Cardiac fibroblast (primary cell): ENCODE results near the gene TXNDC16.

Experiments used
- DNase-seq, 2 donors: peaks; one replicate each; pipeline versions ENCODE4 v3.0.0 to v3.0.0-alpha.2; 2010; ENCODE audit warnings: low read depth in 2 of 2
- H3K4me3 ChIP-seq, 2 donors: replicated peaks in 1 of 2; 1 replicate in 1 of 2; 2 replicates in 1 of 2; pipeline ENCODE4 v1.5.1; 2011; ENCODE audit warnings: low read depth in 2 of 2, low read length in 2 of 2, mild to moderate bottlenecking in 2 of 2, moderate library complexity in 1 of 2
- TF ChIP-seq, protein P1 (sequence below): IDR thresholded peaks from one replicate; pipeline ENCODE4 v1.5.1; 2011; ENCODE audit warnings: low read depth, mild to moderate bottlenecking, low read length, inconsistent platforms

The TXNDC16 gene

DNA sequence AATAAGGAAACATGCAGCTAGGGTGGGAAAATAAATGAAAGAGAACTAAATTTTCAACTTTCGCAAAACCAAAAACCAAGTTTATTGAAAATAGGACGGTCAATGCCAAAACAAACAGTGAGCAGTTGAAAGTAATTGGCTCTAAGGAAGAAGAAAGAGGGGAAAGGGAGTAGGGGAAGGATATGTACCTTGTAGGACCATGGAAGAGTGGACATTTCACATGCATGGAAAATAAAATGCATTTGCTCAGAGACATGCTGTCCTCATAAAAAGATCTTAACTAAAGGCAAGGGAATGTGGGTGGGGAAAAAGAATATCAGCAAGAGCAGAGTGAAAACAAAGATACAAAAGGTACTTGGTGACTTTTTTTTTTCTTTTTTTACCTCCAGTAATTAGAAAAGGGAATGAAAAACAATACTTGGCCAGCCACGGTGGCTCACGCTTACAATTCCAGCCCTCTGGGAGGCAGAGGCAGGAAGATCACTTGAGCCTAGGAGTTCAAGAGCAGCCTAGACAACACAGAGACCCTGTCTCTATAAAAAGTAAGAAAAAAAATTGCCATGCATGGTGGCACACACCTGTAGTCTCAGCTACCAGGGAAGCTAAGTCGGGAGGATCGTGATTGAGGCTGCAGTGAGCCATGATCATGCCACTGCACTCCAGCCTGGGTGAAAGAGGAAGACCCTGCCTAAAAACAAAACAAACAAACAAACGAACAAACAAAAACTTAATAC, 6.6 kb downstream of the TXNDC16 start:
- TF ChIP-seq, protein P1, sequence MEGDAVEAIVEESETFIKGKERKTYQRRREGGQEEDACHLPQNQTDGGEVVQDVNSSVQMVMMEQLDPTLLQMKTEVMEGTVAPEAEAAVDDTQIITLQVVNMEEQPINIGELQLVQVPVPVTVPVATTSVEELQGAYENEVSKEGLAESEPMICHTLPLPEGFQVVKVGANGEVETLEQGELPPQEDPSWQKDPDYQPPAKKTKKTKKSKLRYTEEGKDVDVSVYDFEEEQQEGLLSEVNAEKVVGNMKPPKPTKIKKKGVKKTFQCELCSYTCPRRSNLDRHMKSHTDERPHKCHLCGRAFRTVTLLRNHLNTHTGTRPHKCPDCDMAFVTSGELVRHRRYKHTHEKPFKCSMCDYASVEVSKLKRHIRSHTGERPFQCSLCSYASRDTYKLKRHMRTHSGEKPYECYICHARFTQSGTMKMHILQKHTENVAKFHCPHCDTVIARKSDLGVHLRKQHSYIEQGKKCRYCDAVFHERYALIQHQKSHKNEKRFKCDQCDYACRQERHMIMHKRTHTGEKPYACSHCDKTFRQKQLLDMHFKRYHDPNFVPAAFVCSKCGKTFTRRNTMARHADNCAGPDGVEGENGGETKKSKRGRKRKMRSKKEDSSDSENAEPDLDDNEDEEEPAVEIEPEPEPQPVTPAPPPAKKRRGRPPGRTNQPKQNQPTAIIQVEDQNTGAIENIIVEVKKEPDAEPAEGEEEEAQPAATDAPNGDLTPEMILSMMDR = no peak
- DNase-seq = no peak
- H3K4me3 ChIP-seq = no peak overlapping the region

DNA sequence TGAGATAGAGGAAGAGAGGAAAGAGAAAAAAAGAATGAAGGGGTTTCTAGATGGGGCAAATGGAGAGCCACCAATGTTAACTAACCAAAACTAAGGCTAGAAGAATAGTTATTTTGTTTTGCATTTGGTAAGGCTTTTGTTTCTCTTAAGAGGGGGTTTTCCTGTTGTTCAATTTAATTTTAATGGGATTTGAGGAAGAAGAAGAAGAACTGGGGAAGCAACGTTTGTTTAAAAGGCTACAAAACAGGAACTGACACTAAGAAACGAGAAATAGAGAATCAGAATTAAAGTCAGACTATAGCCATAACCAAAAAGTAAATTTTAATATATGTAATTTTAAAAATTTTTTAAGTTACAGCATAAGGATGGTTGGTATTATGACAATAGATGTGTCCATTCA, 13.7 kb downstream of the TXNDC16 start:
- no peak for DNase-seq
- no peak overlapping the region for H3K4me3 ChIP-seq

DNA sequence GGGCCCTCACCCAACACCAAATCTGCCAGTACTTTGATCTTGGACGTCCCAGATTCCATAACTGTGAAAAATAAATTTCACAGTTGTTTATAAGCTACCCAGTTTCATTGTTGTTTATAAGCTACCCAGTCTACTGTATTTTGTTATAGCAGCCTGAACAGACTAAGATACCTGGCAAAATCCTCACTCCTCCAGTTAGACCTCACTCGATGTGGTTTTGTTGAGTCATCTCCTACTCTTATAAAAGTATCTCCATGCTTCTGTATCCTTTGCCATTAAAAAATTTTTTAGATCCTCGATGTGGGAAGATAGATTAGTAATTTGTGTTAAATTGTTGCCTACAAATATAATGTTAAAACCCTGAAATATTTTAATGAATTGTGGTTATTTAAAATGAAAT, 16.0 kb downstream of the TXNDC16 start:
- TF ChIP-seq, protein P1 = no peak
- H3K4me3 ChIP-seq = no peak overlapping the region
- DNase-seq = no peak

More for the DNA sequence above, 13.7 kb downstream of the TXNDC16 start:
- TF ChIP-seq, protein P1 = no peak

DNA sequence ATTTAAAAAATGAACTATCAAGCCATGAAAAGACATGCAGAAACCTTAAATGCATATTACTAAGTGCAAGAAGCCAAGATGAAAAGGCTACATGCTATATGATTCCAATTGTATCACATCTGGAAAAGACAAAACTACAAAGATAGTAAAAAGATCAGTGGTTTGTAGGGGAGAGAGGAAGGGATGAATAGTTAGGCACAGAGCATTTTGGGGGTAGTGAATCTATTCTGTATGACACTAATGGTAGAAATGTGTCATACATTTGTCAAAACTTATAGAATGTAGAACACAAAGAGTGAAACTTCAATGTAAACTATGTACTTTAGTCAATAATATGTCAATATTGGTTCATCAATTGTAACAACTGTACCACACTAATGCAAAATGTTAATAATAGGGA, 20.8 kb downstream of the TXNDC16 start:
- DNase-seq = no peak
- no peak overlapping the region for H3K4me3 ChIP-seq
- TF ChIP-seq, protein P1 = no peak

DNA sequence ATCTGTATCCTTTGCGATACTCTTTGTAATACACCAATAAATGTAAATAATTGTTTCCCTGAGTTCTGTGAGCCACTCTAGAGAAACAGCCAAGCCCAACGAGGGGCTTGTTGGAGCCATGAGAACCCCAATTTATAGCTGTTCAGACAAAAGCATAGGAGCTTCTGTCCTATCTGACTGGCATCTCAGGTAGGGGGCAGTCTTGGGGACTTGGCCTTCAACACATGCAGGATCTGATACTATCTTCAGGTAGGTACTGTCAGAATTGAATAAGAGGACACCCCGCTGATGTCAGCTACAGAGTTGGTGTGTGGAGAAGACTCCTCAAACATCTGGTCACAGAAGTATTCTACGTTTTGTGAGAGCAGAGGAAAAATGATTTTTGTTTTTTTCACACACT, 25.3 kb downstream of the TXNDC16 start:
- DNase-seq = no peak
- TF ChIP-seq, protein P1 = no peak
- no peak overlapping the region for H3K4me3 ChIP-seq

DNA sequence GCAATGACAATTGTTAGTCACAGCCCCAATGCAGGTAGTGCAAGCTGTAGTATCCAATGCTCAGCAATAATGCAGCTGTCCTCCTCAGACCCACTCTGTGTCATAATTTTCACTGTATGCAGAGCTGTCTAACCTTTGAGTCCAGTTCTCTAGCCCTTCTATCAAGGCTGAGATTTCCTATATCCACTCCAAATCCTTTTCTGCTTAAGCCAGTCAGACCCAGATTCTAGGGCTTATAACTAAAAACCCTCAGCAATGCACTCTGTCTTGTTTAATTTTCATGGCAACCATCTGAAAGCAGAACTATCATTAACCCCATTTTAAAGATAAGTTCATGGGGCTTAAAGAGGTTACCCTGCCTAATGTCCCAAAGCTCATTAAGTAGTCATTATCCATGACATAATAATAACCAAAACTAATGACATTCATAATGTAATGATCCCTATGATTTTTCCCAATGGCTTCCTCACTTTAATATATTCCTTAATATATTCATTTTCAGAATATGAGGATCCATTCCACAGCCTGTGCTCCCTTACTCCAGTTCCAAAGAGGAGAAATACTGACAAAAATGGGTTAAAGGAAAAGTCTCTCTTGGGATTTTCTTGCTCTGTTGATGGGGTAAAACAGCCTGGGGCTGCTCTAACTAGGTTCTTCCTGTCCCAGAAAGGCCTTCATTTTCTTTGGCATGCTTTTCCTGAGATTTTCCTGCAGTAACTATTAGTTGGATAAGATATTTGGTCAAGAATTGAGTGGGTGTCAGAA, 29.5 kb downstream of the TXNDC16 start:
- no peak overlapping the region for H3K4me3 ChIP-seq
- DNase-seq = no peak
- TF ChIP-seq, protein P1 = no peak
